ENCODE results near the gene ITGB7.

- no peak for TF ChIP-seq POLR2AphosphoS5 (IDR thresholded peaks at IDR 0.05; ENCODE audit: low read depth, low read length)
- no peak for TF ChIP-seq POLR2A (IDR thresholded peaks at IDR 0.05; ENCODE audit: low read depth, low read length)
- TF ChIP-seq TAF1 (IDR thresholded peaks at IDR 0.05; ENCODE audit: low read depth, low read length) = no peak
- TF ChIP-seq PAX5 (IDR thresholded peaks at IDR 0.05; ENCODE audit: insufficient read depth, low read length, severe bottlenecking) = no peak
Observed at GRCh38 chr12:53253298-53253697, 46.2 kb upstream of the ITGB7 start.

All from GM12891 (cell line).